Adipose tissue (tissue), 3 donors: ENCODE results near the gene PRAMEF6. TPM values are rescaled to one million over a fixed set of nuclear protein-coding genes. Genes with fewer than 3 reads are reported as not detected.
"Not testable (repeated sequence)": the region's sequence is repeated elsewhere in the genome, so short reads cannot be mapped to it uniquely, and the experiment has no call there.

Source experiments
- H3K27ac ChIP-seq: one replicate; pipeline ENCODE4 v1.5.1; 2013; ENCODE audit warnings: low read depth, low read length
- WGBS, 3 donors: extraction: QIAGEN DNeasy Blood & Tissue Kit; methylation state at CpG; one replicate each; pipeline ENCODE4 v1.1.7; 2013; 5-methylcytosine and 5-hydroxymethylcytosine counted together
- polyA plus RNA-seq, 3 donors: library from polyadenylated mRNA; stranded (reverse); fragments of 200-250 nt; gene quantifications; one replicate each; pipeline ENCODE4 v1.2.3, GENCODE V29; 2013
- donor health status: healthy with polysubstance abuse.
- donor health status: Bipolar disorder and iron deficiency.
- donor health status: healthy.

The PRAMEF6 gene
- not detected for polyA plus RNA-seq

DNA sequence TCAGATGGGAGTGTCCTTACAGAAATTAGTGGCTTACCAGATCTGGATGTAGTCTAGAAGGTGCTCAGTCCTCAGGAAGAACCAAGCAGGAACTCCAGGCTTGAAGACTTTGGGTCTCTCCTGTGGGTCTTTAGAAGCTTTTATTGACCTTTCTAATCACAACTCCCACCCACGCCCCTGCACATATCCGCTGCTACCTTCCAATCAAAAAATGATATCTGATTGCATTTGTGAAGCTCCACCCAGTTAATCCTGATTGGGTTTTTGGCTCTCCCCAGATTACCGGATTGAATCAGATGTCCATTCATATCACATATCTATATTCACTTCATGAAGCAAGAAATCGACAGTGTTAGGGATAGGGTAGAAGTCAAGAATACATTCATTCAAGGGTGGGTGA, at the start of gene PRAMEF6:
TSS of gene PRAMEF6 (minus strand) at position 101 of the 400 bp plus-strand sequence. CDS start 5,062 bp downstream, outside the sequence.
- not testable (repeated sequence) for H3K27ac ChIP-seq
- 57 to 96% (median 83%) methylated on average over 1 to 2 of the region's 4 CpGs for WGBS, 3 donors

DNA sequence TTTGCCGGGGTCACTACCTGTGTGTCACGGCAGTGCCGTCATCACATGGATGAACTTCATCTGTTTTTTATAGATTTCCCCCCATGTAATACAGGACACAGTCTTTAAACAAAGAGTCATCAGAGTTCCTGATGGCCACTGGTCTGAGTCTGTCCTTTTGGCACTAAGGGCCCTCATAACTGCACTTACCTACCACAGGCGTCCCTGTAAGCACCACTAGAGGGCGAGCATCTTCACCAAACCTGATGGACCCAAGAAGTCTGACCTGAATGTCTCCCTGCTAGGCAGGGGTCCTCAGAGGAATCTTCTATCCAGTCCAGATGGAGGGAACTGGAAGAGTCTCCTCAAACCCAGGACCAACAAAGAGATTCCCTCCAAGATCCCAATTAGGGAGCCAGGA, 23.0 kb downstream of the PRAMEF6 start:
- 0 to 37% (median 22%) methylated on average over 1 to 3 of the region's 5 CpGs for WGBS, 3 donors
- H3K27ac ChIP-seq: not testable (repeated sequence)

- not testable (repeated sequence) for H3K27ac ChIP-seq
- WGBS, 3 donors: 46 to 77% (median 62%) methylated on average over 2 of the region's 2 CpGs
Observed at GRCh38 chr1:12921749-12922148, 25.6 kb downstream of the PRAMEF6 start.

DNA sequence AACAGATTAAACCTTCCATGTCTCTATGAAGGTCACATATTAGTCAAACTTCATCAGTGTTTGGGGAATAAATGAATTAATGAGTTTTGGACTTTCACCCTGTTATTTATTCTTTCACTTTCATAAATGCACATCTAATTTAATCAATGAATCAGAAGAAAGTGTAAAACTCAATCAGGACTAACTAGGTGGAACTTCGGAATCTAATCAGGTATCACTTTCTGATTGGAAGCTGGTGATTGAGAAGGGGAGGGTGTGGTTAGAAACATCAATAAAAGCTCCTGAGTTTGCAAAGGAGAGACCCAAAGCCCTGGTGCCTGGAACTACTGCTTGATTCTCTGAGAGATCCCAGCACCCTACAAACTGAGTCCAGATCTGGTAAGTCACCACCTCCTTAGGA, 31.1 kb downstream of the PRAMEF6 start, which contains the start of gene PRAMEF7:
TSS of gene PRAMEF7 (plus strand) at position 301 of the 400 bp plus-strand sequence. CDS start 1,083 bp downstream, outside the sequence.
- not testable (repeated sequence) for H3K27ac ChIP-seq
- no CpG with 5 or more reads among the region's 1 CpG for WGBS, 3 donors

DNA sequence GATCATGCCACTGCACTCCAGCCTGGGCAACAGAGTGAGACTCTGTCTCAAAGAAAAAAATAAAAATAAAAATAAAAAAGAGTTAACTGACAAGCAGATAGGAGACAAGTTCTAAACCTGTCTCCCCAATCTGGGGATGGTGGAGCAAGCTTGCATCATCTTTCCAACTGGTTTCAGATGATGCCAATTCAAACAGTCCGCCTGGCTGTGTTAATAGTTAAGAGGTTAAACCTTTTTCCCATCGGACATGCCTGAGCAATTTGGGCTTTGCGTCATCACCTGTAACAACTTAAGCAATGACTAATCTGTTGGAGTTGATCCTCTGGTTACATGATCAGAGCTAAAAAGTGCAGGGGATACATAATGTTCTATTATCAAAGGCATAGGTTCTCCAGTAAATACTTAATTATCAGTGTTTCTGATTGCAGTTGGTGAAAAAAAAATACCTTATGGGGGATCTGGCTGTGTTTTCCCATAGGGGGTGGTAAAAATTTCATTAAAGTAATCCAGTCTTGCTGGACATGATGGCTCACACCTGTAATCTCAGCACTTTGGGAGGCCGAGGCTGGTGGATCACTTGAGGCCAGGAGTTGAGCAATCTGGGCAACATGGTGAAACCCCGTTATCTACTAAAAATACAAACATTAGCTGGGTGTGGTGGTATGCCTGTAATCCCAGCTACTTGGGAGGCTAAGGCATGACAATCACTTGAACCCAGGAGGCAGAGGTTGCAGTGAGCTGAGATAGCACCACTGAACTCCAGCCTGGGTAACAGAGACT, 43.4 kb downstream of the PRAMEF6 start:
- not testable (repeated sequence) for H3K27ac ChIP-seq
- 72 to 82% (median 77%) methylated on average over 3 to 4 of the region's 5 CpGs for WGBS, 3 donors

DNA sequence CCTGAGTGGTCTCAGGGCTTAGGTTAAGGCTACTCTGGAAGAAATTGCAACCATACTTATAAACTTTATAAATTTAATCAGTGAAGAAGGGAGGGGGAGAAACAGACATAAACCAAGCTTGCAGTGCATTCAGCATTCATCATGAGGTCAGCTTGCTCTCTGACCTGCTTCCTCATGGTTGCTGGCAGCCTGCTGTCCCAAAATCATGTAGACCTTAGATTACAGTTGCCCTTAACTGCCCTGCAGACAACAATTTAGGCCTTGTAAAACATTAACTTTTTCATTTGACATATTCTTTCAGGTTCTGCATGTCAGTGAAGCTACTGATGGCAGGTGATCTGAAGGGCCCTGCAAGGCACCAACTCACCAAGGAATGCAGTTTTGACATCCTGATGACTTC, 48.2 kb downstream of the PRAMEF6 start:
- H3K27ac ChIP-seq: not testable (repeated sequence)

DNA sequence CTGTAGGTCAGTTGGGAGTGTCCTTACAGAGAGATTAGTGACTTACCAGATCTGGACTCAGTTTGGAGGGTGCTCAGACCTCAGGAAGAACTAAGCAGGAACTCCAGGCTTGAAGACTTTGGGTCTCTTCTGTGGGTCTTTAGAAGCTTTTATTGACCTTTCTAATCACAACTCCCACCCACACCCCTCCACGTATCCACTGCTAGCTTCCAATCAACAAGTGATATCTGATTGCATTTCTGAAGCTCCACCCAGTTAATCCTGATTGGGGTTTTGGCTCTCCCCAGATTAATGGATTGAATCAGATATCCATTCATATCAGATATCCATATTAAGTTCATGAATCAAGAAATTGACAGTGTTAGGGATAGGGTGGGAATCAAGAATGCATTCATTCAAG, 49.2 kb downstream of the PRAMEF6 start, which contains the start of gene PRAMEF10:
TSS of gene PRAMEF10 (minus strand) at position 101 of the 400 bp plus-strand sequence. CDS start 2,423 bp downstream, outside the sequence.
- 100% methylated on average over 1 of the region's 1 CpG; no CpG with 5 or more reads in 2 of the 3 donors for WGBS, 3 donors
- H3K27ac ChIP-seq: not testable (repeated sequence)

Other genes starting within 250 kb of the PRAMEF6 start
- under 1 TPM in 1 of 3 donors, not detected in 2; 0.04 TPM for gene AADACL3, start 231.5 kb downstream of the PRAMEF6 start, polyA plus RNA-seq
- gene CFAP107, start 201.4 kb downstream of the PRAMEF6 start, polyA plus RNA-seq: under 1 TPM in 2 of 3 donors, not detected in 1; 0.03 to 0.11 TPM
- not detected for gene PRAMEF12, start 173.8 kb downstream of the PRAMEF6 start, polyA plus RNA-seq
- not detected for gene PRAMEF1, start 156.2 kb downstream of the PRAMEF6 start, polyA plus RNA-seq
- gene PRAMEF11, start 116.2 kb downstream of the PRAMEF6 start, polyA plus RNA-seq: not detected
- gene HNRNPCL1, start 98.9 kb downstream of the PRAMEF6 start, polyA plus RNA-seq: not detected
- not detected for gene PRAMEF2, start 90.5 kb downstream of the PRAMEF6 start, polyA plus RNA-seq
- not detected for gene PRAMEF4, start 61.4 kb downstream of the PRAMEF6 start, polyA plus RNA-seq
- gene PRAMEF10, start 49.3 kb downstream of the PRAMEF6 start, polyA plus RNA-seq: not detected
- gene PRAMEF7, start 31.0 kb downstream of the PRAMEF6 start, polyA plus RNA-seq: not detected
- not detected for gene PRAMEF27, start 109.0 kb upstream of the PRAMEF6 start, polyA plus RNA-seq
- gene HNRNPCL3, start 113.2 kb upstream of the PRAMEF6 start, polyA plus RNA-seq: not detected
- not detected for gene PRAMEF25, start 123.2 kb upstream of the PRAMEF6 start, polyA plus RNA-seq
- gene HNRNPCL2, start 169.3 kb upstream of the PRAMEF6 start, polyA plus RNA-seq: not detected
- not detected for gene PRAMEF26, start 208.4 kb upstream of the PRAMEF6 start, polyA plus RNA-seq
- gene HNRNPCL4, start 218.1 kb upstream of the PRAMEF6 start, polyA plus RNA-seq: not detected
- gene PRAMEF9, start 224.3 kb upstream of the PRAMEF6 start, polyA plus RNA-seq: not detected